Stimulated activated naive CD8-positive, alpha-beta T cell treated with anti-CD3 and anti-CD28 coated beads, Interleukin-15, amount 100 ng/mL, for 72 hours (primary cell): Measurements from ENCODE around the gene CDH4.

Experiments used
- ATAC-seq: fragments of 150-1000 bp; cut with Tn5 transposase; 2 replicates; pipeline ENCODE4 v1.10.0; 2021; ENCODE audit warnings: mild to moderate bottlenecking, moderate library complexity
- DNase-seq, 2 donors: peaks; one replicate each; pipeline ENCODE4 v3.0.0; 2021 to 2022
- H3K27ac Mint-ChIP-seq, 2 donors: one replicate each; pipeline ENCODE4 v1.8.0; 2022; ENCODE audit warnings: mild to moderate bottlenecking in 2 of 2, mixed read lengths in 2 of 2, moderate library complexity in 2 of 2
- H3K27me3 Mint-ChIP-seq: one replicate; pipeline ENCODE4 v1.8.0; 2022; ENCODE audit warnings: mixed read lengths
- H3K4me1 Mint-ChIP-seq: one replicate; pipeline ENCODE4 v1.8.0; 2022; ENCODE audit warnings: mild to moderate bottlenecking, mixed read lengths
- H3K4me3 Mint-ChIP-seq, 2 donors: one replicate each; pipeline ENCODE4 v1.8.0; 2022; ENCODE audit warnings: mild to moderate bottlenecking in 2 of 2, mixed read lengths in 2 of 2, moderate library complexity in 1 of 2
- H3K9me3 Mint-ChIP-seq, 2 donors: one replicate each; pipeline ENCODE4 v1.8.0; 2022; ENCODE audit warnings: mixed read lengths in 2 of 2

The CDH4 gene

GRCh38 chr20:61725145-61725544 is 473.1 kb downstream of the CDH4 start:
- no peak overlapping the region for H3K4me3 Mint-ChIP-seq
- peaks cover 4% of the 10 kb centered on the region for H3K4me1 Mint-ChIP-seq
- no peak for DNase-seq
- ATAC-seq = no peak
- no peaks in the 10 kb centered on the region for H3K27me3 Mint-ChIP-seq
- H3K27ac Mint-ChIP-seq = no peak overlapping the region
- H3K9me3 Mint-ChIP-seq = no peaks in the 10 kb centered on the region

DNA sequence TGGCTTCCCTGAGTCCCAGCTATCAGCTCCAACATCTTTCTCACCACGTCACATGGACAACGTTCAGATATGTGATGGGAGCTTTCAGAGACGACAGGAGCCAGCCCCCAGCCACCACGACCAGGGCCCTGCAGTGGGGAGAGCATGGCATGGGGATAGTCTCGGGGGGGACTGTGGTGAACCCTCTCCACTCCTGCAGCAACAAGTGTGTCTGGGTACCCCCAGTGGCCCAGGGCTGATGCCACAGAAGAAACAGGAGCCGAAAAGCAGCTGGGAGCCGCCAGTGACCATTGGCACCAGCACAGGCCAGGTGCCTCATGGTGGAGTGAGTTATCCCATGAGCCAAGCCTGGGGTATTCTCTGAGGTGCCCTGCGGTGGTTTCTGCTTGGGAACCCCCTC is 473.9 kb downstream of the CDH4 start:
- Mint-ChIP-seq H3K4me1 (no peaks in the 10 kb centered on the region), H3K4me3 (no peak overlapping the region), H3K27ac (no peak overlapping the region), H3K9me3 (no peaks in the 10 kb centered on the region), H3K27me3 (no peaks in the 10 kb centered on the region)
- no peak for DNase-seq
- no peak for ATAC-seq

GRCh38 chr20:61726979-61727378 is 474.9 kb downstream of the CDH4 start:
- DNase-seq (no peak), ATAC-seq (no peak)
- H3K4me1 Mint-ChIP-seq = no peaks in the 10 kb centered on the region
- no peak overlapping the region for H3K27ac Mint-ChIP-seq
- H3K4me3 Mint-ChIP-seq = no peak overlapping the region
- no peaks in the 10 kb centered on the region for H3K9me3 Mint-ChIP-seq
- no peaks in the 10 kb centered on the region for H3K27me3 Mint-ChIP-seq

- Mint-ChIP-seq H3K4me1 (no peaks in the 10 kb centered on the region), H3K4me3 (no peak overlapping the region), H3K27me3 (no peaks in the 10 kb centered on the region), H3K9me3 (no peaks in the 10 kb centered on the region), H3K27ac (no peak overlapping the region)
- ATAC-seq = no peak
- DNase-seq = no peak
Observed at GRCh38 chr20:61727761-61728160, 475.7 kb downstream of the CDH4 start.

DNA sequence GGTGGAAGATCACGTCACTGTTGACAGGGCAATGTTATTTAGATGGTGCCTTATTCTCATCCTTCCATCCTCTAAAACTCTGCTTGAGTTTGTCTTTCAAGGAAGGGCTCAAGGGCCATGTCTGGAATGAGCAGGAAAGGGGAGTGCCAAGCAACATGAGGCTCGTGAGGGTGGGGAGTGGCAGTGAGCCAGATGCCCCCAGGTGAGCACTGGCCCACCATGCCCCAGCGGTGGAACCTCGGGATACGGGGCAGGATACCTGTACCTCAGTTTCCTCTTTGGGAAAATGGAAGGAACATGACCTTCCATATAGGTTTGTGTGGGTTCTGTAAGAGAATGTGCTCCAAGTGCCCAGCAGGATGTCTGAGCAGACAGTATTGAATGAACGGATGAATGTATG is 476.3 kb downstream of the CDH4 start:
- ATAC-seq (no peak), DNase-seq (no peak)
- H3K4me1 Mint-ChIP-seq = no peaks in the 10 kb centered on the region
- no peak overlapping the region for H3K27ac Mint-ChIP-seq
- H3K4me3 Mint-ChIP-seq = no peak overlapping the region
- H3K27me3 Mint-ChIP-seq = no peaks in the 10 kb centered on the region
- H3K9me3 Mint-ChIP-seq = no peaks in the 10 kb centered on the region

DNA sequence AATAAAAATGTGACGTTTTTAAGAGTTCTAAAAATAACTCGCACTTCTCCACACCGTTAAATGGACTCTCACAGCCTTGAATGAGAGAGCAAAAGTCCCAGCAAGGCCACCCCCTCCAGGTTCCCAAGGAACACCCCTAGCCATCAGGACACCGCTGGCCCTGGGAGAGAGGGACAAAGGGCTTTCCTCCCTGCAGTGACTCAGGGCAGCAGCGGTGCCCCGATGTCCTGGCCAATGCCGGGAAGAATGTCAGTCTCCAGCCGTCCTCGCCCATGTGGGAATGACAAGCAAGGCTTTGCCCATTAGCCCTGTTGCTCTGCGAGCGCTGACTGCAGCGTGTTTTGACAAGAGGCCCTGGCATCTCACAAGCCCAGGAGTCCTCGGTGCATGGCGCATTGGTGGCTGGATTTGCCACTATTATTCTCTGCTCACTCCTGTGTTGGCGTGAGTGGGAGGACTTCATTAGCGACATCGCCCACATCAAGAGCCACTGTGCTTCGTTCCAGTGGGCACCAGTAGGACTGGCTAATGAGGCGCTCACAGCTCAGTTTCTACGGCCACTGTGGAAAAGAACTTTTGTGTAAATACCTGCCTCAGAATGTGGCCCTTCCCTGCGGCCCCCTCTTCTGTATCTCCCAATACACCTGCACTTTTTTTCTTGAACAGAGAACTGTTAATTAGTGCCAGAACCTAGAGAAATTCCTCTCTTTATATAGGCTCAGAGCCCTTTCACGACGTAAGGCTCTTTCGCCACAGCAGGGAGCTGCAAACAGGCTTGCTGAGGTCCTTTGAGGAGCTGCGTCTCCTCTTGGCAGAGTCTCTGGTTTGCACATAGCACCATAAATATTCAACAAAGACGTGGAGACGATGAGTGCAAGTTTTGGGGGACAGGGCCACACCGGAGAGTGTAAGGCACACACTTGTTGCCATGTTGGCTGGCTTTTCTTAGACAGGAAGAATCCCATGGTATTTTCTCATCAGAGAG is 477.0 kb downstream of the CDH4 start:
- Mint-ChIP-seq H3K27ac (no peak overlapping the region), H3K9me3 (no peaks in the 10 kb centered on the region), H3K4me1 (no peaks in the 10 kb centered on the region), H3K27me3 (no peaks in the 10 kb centered on the region), H3K4me3 (no peak overlapping the region)
- no peak for DNase-seq
- ATAC-seq = no peak

DNA sequence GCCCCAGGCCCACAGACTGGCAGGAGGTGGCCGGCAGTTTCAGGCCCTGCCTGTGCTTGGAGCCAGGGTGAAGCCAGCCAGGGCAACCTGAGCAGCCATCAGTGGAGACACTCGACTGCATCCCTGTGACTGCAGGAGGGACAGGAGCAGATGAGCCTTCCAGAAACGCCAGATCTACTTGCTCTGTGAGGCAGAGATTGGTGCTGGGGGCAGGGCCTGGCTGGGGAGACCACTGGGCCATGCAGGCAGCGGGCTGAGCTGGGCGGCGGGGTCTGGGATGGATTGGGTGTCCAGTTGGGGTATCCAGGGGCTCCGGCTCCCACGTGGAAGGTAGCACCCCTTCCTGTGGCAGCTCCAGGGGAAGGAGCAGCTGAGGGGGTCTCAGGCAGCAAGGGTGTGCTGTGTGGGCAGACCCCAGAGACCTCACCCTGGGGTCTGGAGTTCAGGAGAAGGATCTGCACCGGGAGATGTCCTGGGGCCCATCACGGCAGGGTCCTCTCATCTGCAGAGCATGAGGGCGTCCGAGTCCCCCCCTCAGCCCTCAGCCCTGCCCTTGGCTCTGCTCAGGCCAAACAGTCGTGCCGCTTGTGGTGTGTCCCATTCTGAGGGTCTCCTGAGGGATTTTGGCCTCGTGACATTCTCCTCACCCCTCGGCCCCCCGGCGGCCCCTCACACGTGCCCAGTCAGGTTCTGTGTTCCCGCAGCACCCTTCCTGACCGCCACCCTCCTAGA is 478.7 kb downstream of the CDH4 start:
- Mint-ChIP-seq H3K27ac (no peak overlapping the region), H3K27me3 (peaks cover 5% of the 10 kb centered on the region), H3K4me1 (no peaks in the 10 kb centered on the region), H3K4me3 (no peak overlapping the region), H3K9me3 (no peaks in the 10 kb centered on the region)
- ATAC-seq = no peak
- no peak for DNase-seq

- no peak overlapping the region for H3K4me3 Mint-ChIP-seq
- peaks cover 13% of the 10 kb centered on the region for H3K27me3 Mint-ChIP-seq
- H3K27ac Mint-ChIP-seq = no peak overlapping the region
- no peaks in the 10 kb centered on the region for H3K4me1 Mint-ChIP-seq
- no peak for ATAC-seq
- H3K9me3 Mint-ChIP-seq = no peaks in the 10 kb centered on the region
- DNase-seq = no peak
Observed at GRCh38 chr20:61731363-61732181, 479.5 kb downstream of the CDH4 start.

GRCh38 chr20:61732511-61733210 is 480.6 kb downstream of the CDH4 start:
- DNase-seq = no peak
- no peaks in the 10 kb centered on the region for H3K4me1 Mint-ChIP-seq
- no peak overlapping the region for H3K4me3 Mint-ChIP-seq
- no peak for ATAC-seq
- peak overlapping the region in 1 of 2 donors; percentile 68 for H3K27ac Mint-ChIP-seq
- no peaks in the 10 kb centered on the region for H3K9me3 Mint-ChIP-seq
- peaks cover 14% of the 10 kb centered on the region for H3K27me3 Mint-ChIP-seq

DNA sequence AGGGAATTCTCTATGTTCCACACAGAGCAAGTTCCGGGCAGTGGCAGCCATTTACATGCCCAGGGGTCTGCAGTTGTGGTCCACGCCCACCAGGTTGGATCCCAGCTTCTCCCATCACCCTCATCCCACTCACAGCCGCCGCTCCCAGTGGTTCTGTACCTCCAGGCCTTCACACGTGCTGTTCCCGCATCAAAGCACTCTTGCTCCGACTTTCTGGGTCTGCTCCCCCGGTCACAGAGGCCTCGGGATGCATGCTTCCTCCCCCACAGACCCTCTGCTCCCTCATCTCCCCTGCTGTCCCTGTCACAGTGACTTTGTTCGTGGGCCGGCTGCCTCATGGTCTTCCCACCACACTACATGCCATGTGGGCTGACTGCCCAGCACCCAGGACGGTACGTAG is 481.2 kb downstream of the CDH4 start:
- no peak for DNase-seq
- H3K4me3 Mint-ChIP-seq = no peak overlapping the region
- H3K4me1 Mint-ChIP-seq = no peaks in the 10 kb centered on the region
- H3K27ac Mint-ChIP-seq = no peak overlapping the region
- no peaks in the 10 kb centered on the region for H3K9me3 Mint-ChIP-seq
- no peak for ATAC-seq
- H3K27me3 Mint-ChIP-seq = peaks cover 14% of the 10 kb centered on the region

GRCh38 chr20:61733891-61734732 is 482.1 kb downstream of the CDH4 start:
- Mint-ChIP-seq H3K4me1 (no peaks in the 10 kb centered on the region), H3K4me3 (no peak overlapping the region), H3K9me3 (no peaks in the 10 kb centered on the region), H3K27ac (no peak overlapping the region), H3K27me3 (peaks cover 14% of the 10 kb centered on the region)
- DNase-seq (no peak), ATAC-seq (no peak)

DNA sequence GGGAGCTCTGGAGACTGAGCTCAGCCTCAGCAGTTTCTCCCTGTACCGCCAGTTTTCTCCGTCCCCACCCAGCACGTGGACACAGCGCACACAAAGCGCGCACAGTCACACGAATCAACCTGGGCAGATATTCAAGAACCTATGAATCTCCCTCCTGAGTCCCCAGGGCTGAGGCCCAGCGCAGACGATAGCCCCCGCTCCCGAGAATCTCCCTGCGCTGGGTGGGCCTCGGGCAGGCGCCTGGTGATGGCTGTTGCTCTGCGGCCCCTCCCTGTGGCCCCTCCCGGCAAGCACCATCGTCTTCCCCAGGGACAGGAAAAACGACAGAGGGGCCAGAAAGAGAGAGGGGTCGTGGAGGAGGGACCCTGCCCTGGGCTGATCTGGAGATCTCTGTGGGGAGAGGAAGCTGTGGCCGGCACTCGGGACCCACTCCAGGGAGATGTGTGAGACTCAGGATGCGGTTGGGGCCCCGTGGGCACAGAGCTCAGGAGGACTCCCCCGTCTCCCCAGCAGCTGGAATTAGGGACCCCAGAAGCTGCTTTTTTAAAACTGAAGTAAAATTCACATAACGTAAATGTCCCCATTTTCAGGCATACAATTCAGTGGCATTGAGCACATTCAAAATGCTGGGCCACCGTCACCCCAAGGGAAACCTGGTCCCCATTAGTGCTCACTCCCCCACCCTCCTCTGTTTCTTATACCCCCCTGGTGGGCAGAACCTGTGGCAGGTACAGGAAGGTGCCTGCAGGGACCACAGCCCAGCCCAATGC is 482.9 kb downstream of the CDH4 start:
- DNase-seq = no peak
- H3K9me3 Mint-ChIP-seq = no peaks in the 10 kb centered on the region
- no peak overlapping the region for H3K27ac Mint-ChIP-seq
- H3K4me3 Mint-ChIP-seq = no peak overlapping the region
- ATAC-seq = no peak
- no peaks in the 10 kb centered on the region for H3K4me1 Mint-ChIP-seq
- peaks cover 14% of the 10 kb centered on the region for H3K27me3 Mint-ChIP-seq

- Mint-ChIP-seq H3K27me3 (peaks cover 14% of the 10 kb centered on the region), H3K4me1 (no peaks in the 10 kb centered on the region), H3K4me3 (no peak overlapping the region), H3K27ac (peak overlapping the region in 1 of 2 donors; percentile 81), H3K9me3 (no peaks in the 10 kb centered on the region)
- DNase-seq (no peak), ATAC-seq (no peak)
Observed at GRCh38 chr20:61735503-61735785, 483.4 kb downstream of the CDH4 start.

DNA sequence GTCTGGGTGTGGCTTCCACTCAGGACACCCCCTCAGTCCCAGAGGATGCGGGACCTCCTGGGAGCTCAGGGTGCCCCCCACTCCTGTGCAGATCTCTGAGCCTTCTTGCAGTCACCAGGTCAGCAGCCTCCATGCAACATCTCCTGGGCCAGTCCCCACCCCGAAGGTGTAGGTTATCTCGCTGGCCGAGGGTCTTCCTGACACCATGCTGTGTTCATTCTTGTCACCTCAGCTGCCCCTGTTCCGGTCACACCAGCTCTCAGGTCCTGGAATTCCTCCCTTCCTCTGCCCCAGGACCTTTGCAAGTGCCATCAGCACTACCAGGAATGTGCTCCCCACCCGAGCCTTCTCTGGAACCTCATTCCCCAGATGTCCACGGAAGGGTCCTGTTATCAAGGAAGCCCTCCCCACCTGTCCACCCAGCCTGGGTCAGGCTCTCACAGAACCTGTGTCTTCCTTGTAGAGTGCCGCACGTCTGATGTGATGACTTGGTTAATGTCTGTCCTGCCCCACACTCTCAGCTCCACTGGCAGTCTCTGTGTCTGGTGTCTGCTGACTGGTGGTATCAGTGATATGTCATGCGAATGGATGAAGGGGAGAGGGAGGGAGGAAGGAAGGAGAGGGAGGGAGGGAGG is 484.1 kb downstream of the CDH4 start:
- Mint-ChIP-seq H3K4me1 (no peaks in the 10 kb centered on the region), H3K27me3 (peaks cover 14% of the 10 kb centered on the region), H3K9me3 (no peaks in the 10 kb centered on the region), H3K27ac (no peak overlapping the region), H3K4me3 (no peak overlapping the region)
- DNase-seq (no peak), ATAC-seq (no peak)
